Mesenchymal stem cell (in vitro differentiated cells and primary cell): ENCODE data around the gene MAGEB17.

Source experiments
- DNase-seq: peaks from one replicate; pipeline ENCODE4 v3.0.0-alpha.2; 2013
- H2AFZ ChIP-seq: one replicate; pipeline ENCODE4 v1.6.1; 2013; ENCODE audit warnings: low read depth, mild to moderate bottlenecking, control low read depth, inconsistent platforms, low read length, moderate library complexity
- H2AK5ac ChIP-seq: 2 replicates; pipeline ENCODE4 v1.6.1; 2013; ENCODE audit warnings: low read length, moderate library complexity, mild to moderate bottlenecking, inconsistent platforms; ENCODE audit not compliant: severe bottlenecking
- H2BK120ac ChIP-seq: one replicate; pipeline ENCODE4 v1.6.1; 2013; ENCODE audit warnings: low read depth, mild to moderate bottlenecking, inconsistent platforms, low read length, moderate library complexity
- H2BK12ac ChIP-seq, 2 experiments: one replicate each; pipeline ENCODE4 v1.6.1; 2013; ENCODE audit warnings: inconsistent platforms in 2 of 2, low read length in 2 of 2, mild to moderate bottlenecking in 2 of 2, moderate library complexity in 2 of 2, control low read depth in 1 of 2
- H2BK15ac ChIP-seq: one replicate; pipeline ENCODE4 v1.6.1; 2013; ENCODE audit warnings: mild to moderate bottlenecking, low read depth, inconsistent platforms; ENCODE audit not compliant: poor library complexity, severe bottlenecking
- H2BK5ac ChIP-seq: 2 replicates; pipeline ENCODE4 v1.6.1; 2013; ENCODE audit warnings: low read depth, mild to moderate bottlenecking, low read length, control low read depth, inconsistent platforms; ENCODE audit not compliant: poor library complexity, severe bottlenecking
- H3K14ac ChIP-seq, 2 experiments: one replicate each; pipeline ENCODE4 v1.6.1; 2013; ENCODE audit warnings: inconsistent platforms in 2 of 2, low read length in 2 of 2, control low read depth in 1 of 2, mild to moderate bottlenecking in 1 of 2, moderate library complexity in 1 of 2
- H3K18ac ChIP-seq, 2 experiments: one replicate each; pipeline ENCODE4 v1.6.1; 2013; ENCODE audit warnings: inconsistent platforms in 2 of 2, low read length in 2 of 2, control low read depth in 1 of 2, low read depth in 1 of 2, mild to moderate bottlenecking in 1 of 2
- H3K23ac ChIP-seq, 2 experiments: one replicate each; pipeline ENCODE4 v1.6.1; 2013; ENCODE audit warnings: inconsistent platforms in 2 of 2, low read length in 2 of 2, mild to moderate bottlenecking in 2 of 2, moderate library complexity in 2 of 2, control low read depth in 1 of 2
- H3K27ac ChIP-seq: 2 replicates; pipeline ENCODE4 v1.5.1; 2013; ENCODE audit warnings: mild to moderate bottlenecking, moderate library complexity, low read length, control low read depth, inconsistent platforms; ENCODE audit not compliant: poor library complexity, severe bottlenecking
- H3K27me3 ChIP-seq, 2 experiments: 2 replicates each; pipeline versions ENCODE4 v1.6.1 to v1.7.0; 2013; ENCODE audit warnings: low read length in 2 of 2, mild to moderate bottlenecking in 2 of 2, moderate library complexity in 2 of 2, control low read depth in 1 of 2, inconsistent platforms in 1 of 2; ENCODE audit not compliant: control insufficient read depth in 1 of 2, insufficient read depth in 1 of 2
- H3K36me3 ChIP-seq, 2 experiments: 2 replicates each; pipeline versions ENCODE4 v1.6.1 to v1.7.0; 2013; ENCODE audit warnings: low read length in 2 of 2, control low read depth in 1 of 2, inconsistent platforms in 1 of 2, low read depth in 1 of 2, mild to moderate bottlenecking in 1 of 2; ENCODE audit not compliant: insufficient read depth in 2 of 2, control insufficient read depth in 1 of 2
- H3K4ac ChIP-seq, 2 experiments: one replicate each; pipeline ENCODE4 v1.6.1; 2013; ENCODE audit warnings: inconsistent platforms in 2 of 2, low read length in 2 of 2, mild to moderate bottlenecking in 2 of 2, moderate library complexity in 2 of 2, control low read depth in 1 of 2, low read depth in 1 of 2
- H3K4me1 ChIP-seq: 2 replicates; pipeline ENCODE4 v1.6.1; 2013; ENCODE audit warnings: low read depth, low read length, control low read depth; ENCODE audit not compliant: control insufficient read depth, insufficient read depth
- H3K4me2 ChIP-seq: 2 replicates; pipeline ENCODE4 v1.6.1; 2013; ENCODE audit warnings: low read length, mild to moderate bottlenecking, inconsistent platforms; ENCODE audit not compliant: poor library complexity, severe bottlenecking
- H3K4me3 ChIP-seq, 2 experiments: 2 replicates each; pipeline versions ENCODE4 v1.5.1 to v1.7.0; 2013; ENCODE audit warnings: low read length in 2 of 2, mild to moderate bottlenecking in 2 of 2, control low read depth in 1 of 2, low read depth in 1 of 2; ENCODE audit not compliant: insufficient read depth in 1 of 2
- H3K79me1 ChIP-seq: replicated peaks from 2 replicates; pipeline ENCODE4 v1.6.1; 2013; ENCODE audit warnings: mild to moderate bottlenecking, control low read depth, low read length, inconsistent platforms; ENCODE audit not compliant: poor library complexity, severe bottlenecking
- H3K9ac ChIP-seq: 2 replicates; pipeline ENCODE4 v1.7.0; 2013; ENCODE audit warnings: mild to moderate bottlenecking, low read length, moderate library complexity
- H3K9me3 ChIP-seq: 2 replicates; pipeline ENCODE4 v1.7.0; 2013; ENCODE audit warnings: mild to moderate bottlenecking, low read length; ENCODE audit not compliant: control insufficient read depth
- H4K8ac ChIP-seq: one replicate; pipeline ENCODE4 v1.6.1; 2013; ENCODE audit warnings: inconsistent platforms, mild to moderate bottlenecking, low read length, moderate library complexity
- H4K91ac ChIP-seq: one replicate; pipeline ENCODE4 v1.6.1; 2013; ENCODE audit warnings: mild to moderate bottlenecking, low read length, inconsistent platforms
- WGBS: methylation state at CpG from one replicate; pipeline ENCODE4 v1.1.7; 2013; ENCODE audit warnings: mixed read lengths; 5-methylcytosine and 5-hydroxymethylcytosine counted together

Gene MAGEB17

DNA sequence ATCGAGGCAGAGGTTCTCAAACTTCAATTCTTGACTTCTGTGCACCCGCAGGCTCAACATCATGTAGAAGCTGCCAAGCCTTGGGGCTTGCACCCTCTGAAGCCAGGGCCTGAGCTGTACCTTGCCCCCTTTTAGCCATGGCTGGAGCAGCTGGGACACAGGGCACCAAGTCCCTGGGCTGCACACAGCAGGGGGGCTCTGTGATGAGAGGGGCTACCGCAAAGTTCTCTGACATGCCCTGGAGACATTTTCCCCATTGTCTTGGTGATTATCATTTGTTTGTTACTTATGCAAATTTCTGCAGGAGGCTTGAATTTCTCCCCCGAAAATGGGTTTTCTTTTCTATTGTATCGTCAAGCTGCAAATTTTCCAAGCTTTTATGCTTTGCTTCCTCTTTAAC lies 4.9 kb upstream of the MAGEB17 start:
- DNase-seq = no peak
- Histone ChIP-seq H2AFZ (no peak overlapping the region), H4K91ac (no peak overlapping the region), H3K18ac (peak overlapping the region in 1 of 2 experiments; percentile 8), H3K9ac (no peak overlapping the region), H3K27ac (no peak overlapping the region), H2BK120ac (no peak overlapping the region), H3K4me1 (peaks cover 3% of the 10 kb centered on the region), H3K4me2 (no peak overlapping the region), H3K79me1 (no peaks in the 10 kb centered on the region), H2BK12ac (no peak overlapping the region), H3K36me3 (no peaks in the 10 kb centered on the region), H3K4ac (no peak overlapping the region), H2BK15ac (no peak overlapping the region), H3K27me3 (no peaks in the 10 kb centered on the region), H3K9me3 (no peaks in the 10 kb centered on the region), H3K23ac (no peak overlapping the region), H3K14ac (no peak overlapping the region), H4K8ac (no peak overlapping the region), H3K4me3 (no peak overlapping the region), H2BK5ac (no peak overlapping the region), H2AK5ac (no peak overlapping the region)
- 100% methylated on average over 4 of the region's 5 CpGs for WGBS

DNA sequence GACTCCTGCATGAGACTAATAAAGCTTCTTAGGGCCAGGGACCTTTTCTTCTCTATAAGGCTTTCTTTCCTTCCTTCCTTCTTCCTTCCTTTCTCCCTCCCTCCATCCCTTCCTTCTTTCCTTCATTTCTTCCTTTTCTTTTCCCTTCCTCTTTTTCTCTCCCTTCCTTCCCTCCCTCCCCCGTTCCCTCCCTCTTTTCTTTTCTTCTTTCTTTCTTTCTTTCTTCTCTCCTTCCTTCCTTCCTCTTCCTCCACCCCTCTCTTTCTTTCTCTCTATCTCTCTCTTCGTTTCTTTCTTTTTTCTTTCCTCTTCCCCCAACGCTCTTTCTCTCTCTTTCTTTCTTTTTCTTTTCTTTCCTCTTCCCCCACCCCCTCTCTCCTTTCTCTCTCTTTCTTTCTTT lies 2.5 kb upstream of the MAGEB17 start:
- no peak overlapping the region for H3K4me3 ChIP-seq
- no peaks in the 10 kb centered on the region for H3K36me3 ChIP-seq
- H2BK5ac ChIP-seq = no peak overlapping the region
- H3K23ac ChIP-seq = no peak overlapping the region
- no peak overlapping the region for H2BK15ac ChIP-seq
- H2BK120ac ChIP-seq = no peak overlapping the region
- H3K27ac ChIP-seq = no peak overlapping the region
- H3K79me1 ChIP-seq = no peaks in the 10 kb centered on the region
- 95% methylated on average over 3 of the region's 3 CpGs for WGBS
- no peaks in the 10 kb centered on the region for H3K9me3 ChIP-seq
- H4K8ac ChIP-seq = no peak overlapping the region
- H4K91ac ChIP-seq = no peak overlapping the region
- H3K4ac ChIP-seq = no peak overlapping the region
- H2AK5ac ChIP-seq = no peak overlapping the region
- H3K9ac ChIP-seq = no peak overlapping the region
- no peak overlapping the region for H3K14ac ChIP-seq
- no peak for DNase-seq
- H3K27me3 ChIP-seq = peaks cover 0 to 14% of the 10 kb centered on the region in 2 experiments
- H2AFZ ChIP-seq = no peak overlapping the region
- peaks cover 3% of the 10 kb centered on the region for H3K4me1 ChIP-seq
- no peak overlapping the region for H3K4me2 ChIP-seq
- H3K18ac ChIP-seq = no peak overlapping the region
- H2BK12ac ChIP-seq = no peak overlapping the region

DNA sequence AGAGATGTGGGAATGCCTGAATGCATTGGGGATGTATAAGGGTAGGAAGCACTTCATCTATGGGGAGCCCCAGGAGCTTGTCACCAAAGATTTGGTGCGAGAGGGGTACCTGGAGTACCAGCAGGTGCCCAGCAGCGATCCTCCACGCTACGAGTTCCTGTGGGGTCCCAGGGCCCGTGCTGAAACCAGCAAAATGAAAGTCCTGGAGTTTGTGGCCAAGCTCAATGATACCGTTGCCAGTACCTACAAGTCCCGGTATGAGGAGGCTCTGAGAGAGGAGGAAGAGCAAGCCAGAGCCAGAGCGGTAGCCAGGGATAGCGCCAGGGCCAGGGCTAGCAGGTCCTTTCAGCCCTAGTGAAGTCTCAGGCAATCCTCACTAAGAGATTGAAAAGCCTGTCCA lies 3.8 kb downstream of the MAGEB17 start:
- no peak overlapping the region for H3K9ac ChIP-seq
- no peak overlapping the region for H2AFZ ChIP-seq
- peaks cover 0 to 37% of the 10 kb centered on the region in 2 experiments for H3K27me3 ChIP-seq
- WGBS = 97% methylated on average over 9 of the region's 9 CpGs
- H3K4me3 ChIP-seq = no peak overlapping the region
- H3K79me1 ChIP-seq = no peaks in the 10 kb centered on the region
- H2BK12ac ChIP-seq = no peak overlapping the region
- H3K14ac ChIP-seq = no peak overlapping the region
- H3K27ac ChIP-seq = no peak overlapping the region
- no peak overlapping the region for H2BK120ac ChIP-seq
- no peak for DNase-seq
- H4K8ac ChIP-seq = no peak overlapping the region
- no peak overlapping the region for H4K91ac ChIP-seq
- H2BK15ac ChIP-seq = no peak overlapping the region
- no peak overlapping the region for H3K4me2 ChIP-seq
- H3K18ac ChIP-seq = no peak overlapping the region
- no peaks in the 10 kb centered on the region for H3K9me3 ChIP-seq
- no peak overlapping the region for H2AK5ac ChIP-seq
- H2BK5ac ChIP-seq = no peak overlapping the region
- H3K4me1 ChIP-seq = no peaks in the 10 kb centered on the region
- H3K23ac ChIP-seq = no peak overlapping the region
- H3K4ac ChIP-seq = no peak overlapping the region
- no peaks in the 10 kb centered on the region for H3K36me3 ChIP-seq

GRCh38 chrX:16171944-16172343 lies 4.7 kb downstream of the MAGEB17 start:
- H4K8ac ChIP-seq = no peak overlapping the region
- no peak overlapping the region for H2BK15ac ChIP-seq
- peaks cover 0 to 38% of the 10 kb centered on the region in 2 experiments for H3K27me3 ChIP-seq
- H3K9ac ChIP-seq = no peak overlapping the region
- no peaks in the 10 kb centered on the region for H3K9me3 ChIP-seq
- no peak overlapping the region for H3K4me3 ChIP-seq
- no peaks in the 10 kb centered on the region for H3K79me1 ChIP-seq
- H2BK120ac ChIP-seq = no peak overlapping the region
- no peak overlapping the region for H3K23ac ChIP-seq
- H3K18ac ChIP-seq = no peak overlapping the region
- no peak overlapping the region for H2AFZ ChIP-seq
- no peak overlapping the region for H3K14ac ChIP-seq
- no peak for DNase-seq
- WGBS = 100% methylated on average over 3 of the region's 4 CpGs
- H3K27ac ChIP-seq = no peak overlapping the region
- H2AK5ac ChIP-seq = no peak overlapping the region
- no peak overlapping the region for H3K4me2 ChIP-seq
- no peaks in the 10 kb centered on the region for H3K36me3 ChIP-seq
- H2BK5ac ChIP-seq = no peak overlapping the region
- no peak overlapping the region for H2BK12ac ChIP-seq
- no peak overlapping the region for H3K4ac ChIP-seq
- no peaks in the 10 kb centered on the region for H3K4me1 ChIP-seq
- H4K91ac ChIP-seq = no peak overlapping the region
